Neural cell (in vitro differentiated cells): ENCODE measurements around the gene SEMA6A. TPM values are rescaled to one million over a fixed set of nuclear protein-coding genes. Genes with fewer than 3 reads are reported as not detected.

Experiments
- H2AFZ ChIP-seq: fragments of 200-600, 300-800 bp; sonication (generic), shearing (Covaris generic); 2 replicates; pipeline ENCODE4 v1.6.0; 2014; ENCODE audit warnings: low read depth, mild to moderate bottlenecking, antibody characterized with exemption, low read length, moderate library complexity
- H3F3A ChIP-seq: fragments of 200-600 bp; shearing (Covaris generic); 2 replicates; pipeline ENCODE4 v1.6.1; 2016; ENCODE audit warnings: mild to moderate bottlenecking, moderate library complexity, mixed read lengths, antibody characterized with exemption, low read length; ENCODE audit not compliant: insufficient read depth, poor library complexity, severe bottlenecking
- H3K27ac ChIP-seq: fragments of 200-600, 300-800 bp; sonication (generic), shearing (Covaris generic); 2 replicates; pipeline ENCODE4 v1.5.1; 2014; ENCODE audit warnings: mild to moderate bottlenecking, low read length, moderate library complexity
- H3K27me3 ChIP-seq: fragments of 300-800, 200-600 bp; sonication (generic), shearing (Covaris generic); 2 replicates; pipeline ENCODE4 v1.6.0; 2014; ENCODE audit warnings: mild to moderate bottlenecking, low read depth, low read length, moderate library complexity; ENCODE audit not compliant: insufficient read depth
- H3K36me3 ChIP-seq: fragments of 300-800, 200-600 bp; sonication (generic), shearing (Covaris generic); 2 replicates; pipeline ENCODE4 v1.5.1; 2014; ENCODE audit warnings: mild to moderate bottlenecking, antibody characterized with exemption, low read length, moderate library complexity; ENCODE audit not compliant: insufficient read depth
- H3K4me2 ChIP-seq: fragments of 300-800, 200-600 bp; sonication (generic), shearing (Covaris generic); 2 replicates; pipeline ENCODE4 v1.6.0; 2014; ENCODE audit warnings: mild to moderate bottlenecking, low read length
- H3K4me3 ChIP-seq: fragments of 300-800, 200-600 bp; sonication (generic), shearing (Covaris generic); 2 replicates; pipeline ENCODE4 v1.5.1; 2014; ENCODE audit warnings: mild to moderate bottlenecking, low read length, moderate library complexity
- H3K79me2 ChIP-seq: fragments of 200-600 bp; shearing (Covaris generic); replicated peaks from 2 replicates; pipeline ENCODE4 v1.6.0; 2014; ENCODE audit warnings: mild to moderate bottlenecking, low read length, moderate library complexity; ENCODE audit not compliant: insufficient read depth
- H3K9ac ChIP-seq: fragments of 300-800, 200-600 bp; sonication (generic), shearing (Covaris generic); 2 replicates; pipeline ENCODE4 v1.6.1; 2016; ENCODE audit warnings: mild to moderate bottlenecking, low read length, mixed read lengths
- H3K9me2 ChIP-seq: fragments of 200-600 bp; shearing (Covaris generic); 2 replicates; pipeline ENCODE4 v1.6.1; 2016; ENCODE audit warnings: mild to moderate bottlenecking, low read length, mixed read lengths; ENCODE audit not compliant: insufficient read depth
- H3K9me3 ChIP-seq: fragments of 200-600, 300-800 bp; sonication (generic), shearing (Covaris generic); 2 replicates; pipeline ENCODE4 v1.6.1; 2016; ENCODE audit warnings: mild to moderate bottlenecking, mixed run types, low read length, moderate library complexity, mixed read lengths
- H4K20me1 ChIP-seq: fragments of 200-600 bp; shearing (Covaris generic); 2 replicates; pipeline ENCODE4 v1.6.1; 2016; ENCODE audit warnings: mild to moderate bottlenecking, mixed run types; ENCODE audit not compliant: insufficient read depth
- CTCF ChIP-seq: fragments of 450-650 bp; IDR thresholded peaks from 2 replicates; pipeline ENCODE4 v1.5.1; 2014; ENCODE audit warnings: antibody characterized with exemption, mild to moderate bottlenecking, moderate library complexity; ENCODE audit not compliant: poor library complexity, severe bottlenecking
- EP300 ChIP-seq: fragments of 450-650 bp; conservative IDR thresholded peaks from 2 replicates; pipeline ENCODE4 v1.6.1; 2014; ENCODE audit warnings: antibody characterized with exemption, mild to moderate bottlenecking, moderate library complexity; ENCODE audit not compliant: poor library complexity, severe bottlenecking
- EZH2 ChIP-seq: fragments of 200-600, 300-800 bp; shearing (Covaris generic), sonication (generic); IDR thresholded peaks from 2 replicates; pipeline ENCODE4 v1.6.1; 2014; ENCODE audit warnings: antibody characterized with exemption, low read length, borderline replicate concordance, mild to moderate bottlenecking; ENCODE audit not compliant: insufficient read depth, poor library complexity, severe bottlenecking
- MXI1 ChIP-seq: fragments of 450-650 bp; conservative IDR thresholded peaks from 2 replicates; pipeline ENCODE4 v1.6.1; 2014; ENCODE audit warnings: antibody characterized with exemption, mild to moderate bottlenecking; ENCODE audit not compliant: poor library complexity, severe bottlenecking
- POLR2AphosphoS5 ChIP-seq: IDR thresholded peaks from 2 replicates; pipeline ENCODE4 v1.6.1; 2012
- REST ChIP-seq: IDR thresholded peaks from 2 replicates; pipeline ENCODE4 v1.6.1; 2012; ENCODE audit warnings: borderline replicate concordance
- SMC3 ChIP-seq: fragments of 450-650 bp; conservative IDR thresholded peaks from 2 replicates; pipeline ENCODE4 v1.6.1; 2014; ENCODE audit warnings: antibody characterized with exemption, mild to moderate bottlenecking, moderate library complexity; ENCODE audit not compliant: poor library complexity
- TAF1 ChIP-seq: IDR thresholded peaks from 2 replicates; pipeline ENCODE4 v1.6.1; 2012; ENCODE audit warnings: low read depth
- polyA plus RNA-seq: library from polyadenylated mRNA; depleted of rRNA; stranded (reverse); fragments of >200 nt; gene quantifications from 2 replicates; pipeline ENCODE4 v1.2.3, GENCODE V29; 2014

Gene SEMA6A
- polyA plus RNA-seq, 1 donor from 2014 or later = 6.5 TPM

- TF ChIP-seq REST = no peak
These were observed 69.9 kb downstream of the SEMA6A start (continued) for GRCh38 chr5:116504593-116505166.

GRCh38 chr5:116502616-116503015 is 72.0 kb downstream of the SEMA6A start:
- no peaks in the 10 kb centered on the region for H3K36me3 ChIP-seq
- peaks cover 6% of the 10 kb centered on the region for H3K79me2 ChIP-seq

More at GRCh38 chr5:116502616-116503015, 72.0 kb downstream of the SEMA6A start:
- H3K27me3 ChIP-seq = no peaks in the 10 kb centered on the region
- no peak overlapping the region for H3K9ac ChIP-seq
- H2AFZ ChIP-seq = no peak overlapping the region
- no peak overlapping the region for H3K4me2 ChIP-seq
- no peak overlapping the region for H3K27ac ChIP-seq
- TF ChIP-seq REST (no peak), SMC3 (no peak), TAF1 (no peak), EZH2 (no peak), POLR2AphosphoS5 (no peak), MXI1 (no peak), CTCF (no peak), EP300 (no peak)
- H3K9me3 ChIP-seq = no peaks in the 10 kb centered on the region
- no peaks in the 10 kb centered on the region for H4K20me1 ChIP-seq
- no peaks in the 10 kb centered on the region for H3K9me2 ChIP-seq
- H3K4me3 ChIP-seq = no peak overlapping the region
- no peaks in the 10 kb centered on the region for H3F3A ChIP-seq
